HepG2 (cell line): ENCODE data around the gene PTPRN. TPM values are rescaled to one million over a fixed set of nuclear protein-coding genes. Genes with fewer than 3 reads are reported as not detected.
A peak's percentile ranks its signal among the peaks of the same experiment; 100 is the strongest.

Source experiments
- ATF7-NPFF ChIP-seq: sonication (generic); formaldehyde crosslinking; IDR thresholded peaks from 2 replicates; pipeline ENCODE4 v1.8.1; 2023; ENCODE audit warnings: mild to moderate bottlenecking, low read depth, missing genetic modification reagents, moderate library complexity
- HNRNPL ChIP-seq: fragments of 200-400 bp; formaldehyde crosslinking; IDR thresholded peaks from 2 replicates; pipeline ENCODE4 v1.6.1; 2017; ENCODE audit warnings: mild to moderate bottlenecking, low read depth, low read length
- ISX ChIP-seq: sonication (generic); formaldehyde crosslinking; conservative IDR thresholded peaks from 2 replicates; pipeline ENCODE4 v1.5.0; 2020; ENCODE audit warnings: missing genetic modification reagents
- KDM4B ChIP-seq: sonication (generic); formaldehyde crosslinking; IDR thresholded peaks from 2 replicates; pipeline ENCODE4 v1.4.0; 2020; ENCODE audit warnings: missing genetic modification reagents
- KLF12 ChIP-seq: sonication (generic); formaldehyde crosslinking; IDR thresholded peaks from 2 replicates; pipeline ENCODE4 v1.4.0; 2020; ENCODE audit warnings: missing genetic modification reagents, borderline replicate concordance
- REXO4 ChIP-seq: sonication (generic); formaldehyde crosslinking; IDR thresholded peaks from 2 replicates; pipeline ENCODE4 v1.8.0; 2022; ENCODE audit warnings: missing genetic modification reagents, mild to moderate bottlenecking, borderline replicate concordance
- SP1 ChIP-seq, 2 experiments: fragments of 450-650 bp in 1 of 2; sonication (generic) in 1 of 2; formaldehyde crosslinking in 1 of 2; IDR thresholded peaks; 2 replicates each; pipeline versions ENCODE4 v1.4.0 to v1.6.1; 2016 to 2020; ENCODE audit warnings: missing genetic modification reagents in 1 of 2
- TAF1 ChIP-seq: sonication (generic); formaldehyde crosslinking; IDR thresholded peaks from 2 replicates; pipeline ENCODE4 v1.4.0; 2020; ENCODE audit warnings: missing genetic modification reagents
- TBP ChIP-seq: sonication (generic); formaldehyde crosslinking; IDR thresholded peaks from 2 replicates; pipeline ENCODE4 v1.5.0; 2020; ENCODE audit warnings: missing genetic modification reagents
- THAP11 ChIP-seq: IDR thresholded peaks from 2 replicates; pipeline ENCODE4 v1.6.1; 2016; ENCODE audit warnings: missing biosample characterization, missing genetic modification reagents
- ZC3H13 ChIP-seq: sonication (generic); formaldehyde crosslinking; IDR thresholded peaks from 2 replicates; pipeline ENCODE4 v1.8.1; 2023; ENCODE audit warnings: mild to moderate bottlenecking, missing genetic modification reagents, moderate library complexity
- ZNF235 ChIP-seq: sonication (generic); formaldehyde crosslinking; IDR thresholded peaks from 2 replicates; pipeline ENCODE4 v1.8.1; 2023; ENCODE audit warnings: mild to moderate bottlenecking, missing genetic modification reagents, borderline replicate concordance
- ZNF367 ChIP-seq: sonication (generic); formaldehyde crosslinking; IDR thresholded peaks from 2 replicates; pipeline ENCODE4 v1.4.0; 2020; ENCODE audit warnings: missing genetic modification reagents, borderline replicate concordance
- ZNF672 ChIP-seq: sonication (generic); formaldehyde crosslinking; IDR thresholded peaks from 2 replicates; pipeline ENCODE4 v1.8.1; 2022; ENCODE audit warnings: missing genetic modification reagents
- polyA plus RNA-seq, 8 experiments: library from polyadenylated mRNA; depleted of rRNA in 3 of 8; stranded (reverse) in 7 of 8; unstranded in 1 of 8; fragments of >200 nt; fragmentation: Illumina TruSeq in 4 of 8; extraction: Trizol in 4 of 8; gene quantifications; 2 replicates each; pipeline versions ENCODE4 v1.2.1 to v1.2.3, GENCODE V29; 2011 to 2016; ENCODE audit warnings: low read depth in 4 of 8, missing spikeins in 1 of 8, mixed read lengths in 1 of 8; ENCODE audit not compliant: insufficient read depth in 1 of 8
- total RNA-seq, 5 experiments: library from RNA; depleted of rRNA; stranded (reverse); fragments of >200 nt; fragmentation: Illumina TruSeq; extraction: Trizol; gene quantifications; 2 replicates each; pipeline ENCODE4 v1.2.3, GENCODE V29; 2016; ENCODE audit warnings: low read depth in 1 of 5
- TF ChIP-seq, protein P1 (sequence below): sonication (generic); formaldehyde crosslinking; IDR thresholded peaks from 2 replicates; pipeline ENCODE4 v1.9.0; 2021; ENCODE audit warnings: mild to moderate bottlenecking, missing genetic modification reagents
- TF ChIP-seq, protein P2 (sequence below): sonication (generic); formaldehyde crosslinking; IDR thresholded peaks from 2 replicates; pipeline ENCODE4 v1.5.0; 2020; ENCODE audit warnings: mild to moderate bottlenecking, missing genetic modification reagents
- TF ChIP-seq, protein P3 (sequence below): conservative IDR thresholded peaks from 2 replicates; pipeline ENCODE4 v1.6.1; 2018; ENCODE audit warnings: missing genetic modification reagents
- TF ChIP-seq, protein P4 (sequence below): IDR thresholded peaks from 2 replicates; pipeline ENCODE4 v1.6.1; 2012; ENCODE audit warnings: inconsistent platforms

PTPRN gene
- total and polyA plus RNA-seq, 2 of the 13 experiments (the other 11 are each of a cell fraction or from before 2014, with no cell fraction given) = 0.26 TPM; not detected in 1

DNA sequence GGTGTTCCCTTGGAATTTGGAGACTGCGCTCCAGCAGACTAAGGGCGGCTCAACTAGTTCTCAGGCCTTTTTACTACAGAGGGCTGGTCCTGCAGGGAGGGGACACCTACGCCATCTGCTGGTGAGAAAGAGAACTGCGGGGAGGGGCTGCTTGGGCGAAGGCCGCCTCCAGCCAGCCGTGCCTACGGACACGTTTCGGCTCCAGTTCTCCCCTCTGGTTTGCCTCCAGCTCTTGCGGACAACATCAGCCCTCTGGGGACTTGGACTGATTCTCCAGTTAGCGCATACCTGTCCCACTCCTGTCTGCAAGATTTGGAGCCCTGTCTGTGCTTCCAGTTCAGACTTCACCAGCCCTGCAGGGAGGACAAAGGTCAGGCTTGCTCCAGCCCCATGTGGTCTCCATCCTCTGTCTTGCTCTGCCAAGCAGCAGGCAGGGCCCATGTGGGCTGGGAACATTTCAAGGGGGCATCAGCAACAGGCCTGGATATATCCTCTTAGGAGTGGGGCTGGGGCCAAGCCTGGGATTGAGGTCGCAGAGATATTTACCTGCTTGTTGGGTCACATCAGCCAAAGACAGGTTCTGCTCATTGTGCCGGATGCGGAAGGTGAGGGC, 10.3 kb downstream of the PTPRN start (continued):
- TF ChIP-seq, protein P1, sequence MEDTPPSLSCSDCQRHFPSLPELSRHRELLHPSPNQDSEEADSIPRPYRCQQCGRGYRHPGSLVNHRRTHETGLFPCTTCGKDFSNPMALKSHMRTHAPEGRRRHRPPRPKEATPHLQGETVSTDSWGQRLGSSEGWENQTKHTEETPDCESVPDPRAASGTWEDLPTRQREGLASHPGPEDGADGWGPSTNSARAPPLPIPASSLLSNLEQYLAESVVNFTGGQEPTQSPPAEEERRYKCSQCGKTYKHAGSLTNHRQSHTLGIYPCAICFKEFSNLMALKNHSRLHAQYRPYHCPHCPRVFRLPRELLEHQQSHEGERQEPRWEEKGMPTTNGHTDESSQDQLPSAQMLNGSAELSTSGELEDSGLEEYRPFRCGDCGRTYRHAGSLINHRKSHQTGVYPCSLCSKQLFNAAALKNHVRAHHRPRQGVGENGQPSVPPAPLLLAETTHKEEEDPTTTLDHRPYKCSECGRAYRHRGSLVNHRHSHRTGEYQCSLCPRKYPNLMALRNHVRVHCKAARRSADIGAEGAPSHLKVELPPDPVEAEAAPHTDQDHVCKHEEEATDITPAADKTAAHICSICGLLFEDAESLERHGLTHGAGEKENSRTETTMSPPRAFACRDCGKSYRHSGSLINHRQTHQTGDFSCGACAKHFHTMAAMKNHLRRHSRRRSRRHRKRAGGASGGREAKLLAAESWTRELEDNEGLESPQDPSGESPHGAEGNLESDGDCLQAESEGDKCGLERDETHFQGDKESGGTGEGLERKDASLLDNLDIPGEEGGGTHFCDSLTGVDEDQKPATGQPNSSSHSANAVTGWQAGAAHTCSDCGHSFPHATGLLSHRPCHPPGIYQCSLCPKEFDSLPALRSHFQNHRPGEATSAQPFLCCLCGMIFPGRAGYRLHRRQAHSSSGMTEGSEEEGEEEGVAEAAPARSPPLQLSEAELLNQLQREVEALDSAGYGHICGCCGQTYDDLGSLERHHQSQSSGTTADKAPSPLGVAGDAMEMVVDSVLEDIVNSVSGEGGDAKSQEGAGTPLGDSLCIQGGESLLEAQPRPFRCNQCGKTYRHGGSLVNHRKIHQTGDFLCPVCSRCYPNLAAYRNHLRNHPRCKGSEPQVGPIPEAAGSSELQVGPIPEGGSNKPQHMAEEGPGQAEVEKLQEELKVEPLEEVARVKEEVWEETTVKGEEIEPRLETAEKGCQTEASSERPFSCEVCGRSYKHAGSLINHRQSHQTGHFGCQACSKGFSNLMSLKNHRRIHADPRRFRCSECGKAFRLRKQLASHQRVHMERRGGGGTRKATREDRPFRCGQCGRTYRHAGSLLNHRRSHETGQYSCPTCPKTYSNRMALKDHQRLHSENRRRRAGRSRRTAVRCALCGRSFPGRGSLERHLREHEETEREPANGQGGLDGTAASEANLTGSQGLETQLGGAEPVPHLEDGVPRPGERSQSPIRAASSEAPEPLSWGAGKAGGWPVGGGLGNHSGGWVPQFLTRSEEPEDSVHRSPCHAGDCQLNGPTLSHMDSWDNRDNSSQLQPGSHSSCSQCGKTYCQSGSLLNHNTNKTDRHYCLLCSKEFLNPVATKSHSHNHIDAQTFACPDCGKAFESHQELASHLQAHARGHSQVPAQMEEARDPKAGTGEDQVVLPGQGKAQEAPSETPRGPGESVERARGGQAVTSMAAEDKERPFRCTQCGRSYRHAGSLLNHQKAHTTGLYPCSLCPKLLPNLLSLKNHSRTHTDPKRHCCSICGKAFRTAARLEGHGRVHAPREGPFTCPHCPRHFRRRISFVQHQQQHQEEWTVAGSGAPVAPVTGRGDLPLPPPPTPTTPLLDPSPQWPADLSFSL (CRISPR knock-in tag) = no peak
- no peak for TF ChIP-seq HNRNPL
- TF ChIP-seq KDM4B (CRISPR knock-in tag) = no peak
- no peak for TF ChIP-seq SP1 (IDR thresholded peaks at IDR 0.05)
- TF ChIP-seq SP1 (CRISPR knock-in tag; IDR thresholded peaks at IDR 0.05) = 0 out of 2 replicates have a peak, but pooled peaks have one; percentile 30
- no peak for TF ChIP-seq ISX (CRISPR knock-in tag)
- TF ChIP-seq, protein P2, sequence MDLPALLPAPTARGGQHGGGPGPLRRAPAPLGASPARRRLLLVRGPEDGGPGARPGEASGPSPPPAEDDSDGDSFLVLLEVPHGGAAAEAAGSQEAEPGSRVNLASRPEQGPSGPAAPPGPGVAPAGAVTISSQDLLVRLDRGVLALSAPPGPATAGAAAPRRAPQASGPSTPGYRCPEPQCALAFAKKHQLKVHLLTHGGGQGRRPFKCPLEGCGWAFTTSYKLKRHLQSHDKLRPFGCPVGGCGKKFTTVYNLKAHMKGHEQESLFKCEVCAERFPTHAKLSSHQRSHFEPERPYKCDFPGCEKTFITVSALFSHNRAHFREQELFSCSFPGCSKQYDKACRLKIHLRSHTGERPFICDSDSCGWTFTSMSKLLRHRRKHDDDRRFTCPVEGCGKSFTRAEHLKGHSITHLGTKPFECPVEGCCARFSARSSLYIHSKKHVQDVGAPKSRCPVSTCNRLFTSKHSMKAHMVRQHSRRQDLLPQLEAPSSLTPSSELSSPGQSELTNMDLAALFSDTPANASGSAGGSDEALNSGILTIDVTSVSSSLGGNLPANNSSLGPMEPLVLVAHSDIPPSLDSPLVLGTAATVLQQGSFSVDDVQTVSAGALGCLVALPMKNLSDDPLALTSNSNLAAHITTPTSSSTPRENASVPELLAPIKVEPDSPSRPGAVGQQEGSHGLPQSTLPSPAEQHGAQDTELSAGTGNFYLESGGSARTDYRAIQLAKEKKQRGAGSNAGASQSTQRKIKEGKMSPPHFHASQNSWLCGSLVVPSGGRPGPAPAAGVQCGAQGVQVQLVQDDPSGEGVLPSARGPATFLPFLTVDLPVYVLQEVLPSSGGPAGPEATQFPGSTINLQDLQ (CRISPR knock-in tag) = no peak; the same call in 1 of the 2 replicates
- TF ChIP-seq, protein P3, sequence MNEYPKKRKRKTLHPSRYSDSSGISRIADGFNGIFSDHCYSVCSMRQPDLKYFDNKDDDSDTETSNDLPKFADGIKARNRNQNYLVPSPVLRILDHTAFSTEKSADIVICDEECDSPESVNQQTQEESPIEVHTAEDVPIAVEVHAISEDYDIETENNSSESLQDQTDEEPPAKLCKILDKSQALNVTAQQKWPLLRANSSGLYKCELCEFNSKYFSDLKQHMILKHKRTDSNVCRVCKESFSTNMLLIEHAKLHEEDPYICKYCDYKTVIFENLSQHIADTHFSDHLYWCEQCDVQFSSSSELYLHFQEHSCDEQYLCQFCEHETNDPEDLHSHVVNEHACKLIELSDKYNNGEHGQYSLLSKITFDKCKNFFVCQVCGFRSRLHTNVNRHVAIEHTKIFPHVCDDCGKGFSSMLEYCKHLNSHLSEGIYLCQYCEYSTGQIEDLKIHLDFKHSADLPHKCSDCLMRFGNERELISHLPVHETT = no peak
- no peak for TF ChIP-seq ZNF235 (CRISPR knock-in tag)
- TF ChIP-seq ATF7-NPFF = no peak; the same call in 1 of the 2 replicates
- TF ChIP-seq TAF1 (CRISPR knock-in tag) = no peak
- no peak for TF ChIP-seq KLF12 (CRISPR knock-in tag)
- TF ChIP-seq, protein P4, sequence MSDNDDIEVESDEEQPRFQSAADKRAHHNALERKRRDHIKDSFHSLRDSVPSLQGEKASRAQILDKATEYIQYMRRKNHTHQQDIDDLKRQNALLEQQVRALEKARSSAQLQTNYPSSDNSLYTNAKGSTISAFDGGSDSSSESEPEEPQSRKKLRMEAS = peak; percentile 73
- TF ChIP-seq THAP11 (CRISPR knock-in tag) = 0 out of 2 replicates have a peak, but pooled peaks have one; percentile 19
- TF ChIP-seq ZNF672 = no peak
- no peak for TF ChIP-seq TBP
- no peak for TF ChIP-seq ZC3H13 (CRISPR knock-in tag)
- TF ChIP-seq REXO4 (CRISPR knock-in tag) = no peak
- no peak for TF ChIP-seq ZNF367 (CRISPR knock-in tag)
